ENCODE results near the gene ZNF84. TPM values are rescaled to one million over a fixed set of nuclear protein-coding genes. Genes with fewer than 3 reads are reported as not detected.

Gene ZNF84
- total and polyA plus RNA-seq, 9 of the 15 experiments (the other 6 are each of a cell fraction or from before 2014, with no cell fraction given) = 8.8 to 24.3 (median 12.1) TPM

GRCh38 chr12:133037207-133038005, at the start of gene ZNF84 (continued):
- TF ChIP-seq ILK (tag; IDR thresholded peaks at IDR 0.05; ENCODE audit: borderline replicate concordance, low read depth) = no peak
- TF ChIP-seq ZMIZ1 (IDR thresholded peaks at IDR 0.05; ENCODE audit: low read depth in 2 of 2, low read length in 2 of 2) = no peak; a peak in 1 of 4 replicates
- TF ChIP-seq MLX (CRISPR knock-in tag; conservative IDR thresholded peaks at IDR 0.05) = peak; percentile 76 to 94; a peak in 2 of 4 replicates
- peak in 1 of 2 experiments; percentile 75; a peak in 1 of 4 replicates for TF ChIP-seq TEAD1 (CRISPR knock-in tag; IDR thresholded peaks at IDR 0.05)
- peak; percentile 62 for TF ChIP-seq FUS (optimal IDR thresholded peaks at IDR 0.05; ENCODE audit: low read depth, low read length)
- TF ChIP-seq ZFX (CRISPR knock-in tag; IDR thresholded peaks at IDR 0.05) = peak; percentile 94
- TF ChIP-seq ZBTB2 (IDR thresholded peaks at IDR 0.05) = peak; percentile 99
- no peak for TF ChIP-seq ATF1 (CRISPR knock-in tag; IDR thresholded peaks at IDR 0.05)
- peak; percentile 71 for TF ChIP-seq ATF1 (tag; IDR thresholded peaks at IDR 0.05)
- peak; percentile 55 for TF ChIP-seq TAF1 (IDR thresholded peaks at IDR 0.05; ENCODE audit: control insufficient read depth, extremely low read depth, insufficient read depth, low read length, severe bottlenecking)
- no peak for TF ChIP-seq CHD1 (IDR thresholded peaks at IDR 0.05; ENCODE audit: low read length)
- TF ChIP-seq ZNF407 (IDR thresholded peaks at IDR 0.05; ENCODE audit: low read depth) = no peak

All from K562 (cell line).